ENCODE measurements around the gene OMP.
"Not testable (repeated sequence)": the region's sequence is repeated elsewhere in the genome, so short reads cannot be mapped to it uniquely, and the experiment has no call there.

OMP gene

GRCh38 chr11:77057938-77058474, 44.6 kb upstream of the OMP start:
- no peak for DNase-seq (ENCODE audit: low read depth)
- no peak for TF ChIP-seq CTCF (IDR thresholded peaks at IDR 0.05; ENCODE audit: insufficient read depth, low read depth, low read length, missing control alignments)
- no peak overlapping the region for H3K4me3 ChIP-seq (ENCODE audit: low read length)

- no peak overlapping the region for H3K4me3 ChIP-seq (ENCODE audit: low read length)
- no peak for DNase-seq (ENCODE audit: low read depth)
- TF ChIP-seq CTCF (IDR thresholded peaks at IDR 0.05; ENCODE audit: insufficient read depth, low read depth, low read length, missing control alignments) = no peak
Observed at GRCh38 chr11:77058900-77059299, 43.7 kb upstream of the OMP start.

GRCh38 chr11:77059806-77060205, 42.8 kb upstream of the OMP start:
- DNase-seq (ENCODE audit: low read depth) = no peak
- TF ChIP-seq CTCF (IDR thresholded peaks at IDR 0.05; ENCODE audit: insufficient read depth, low read depth, low read length, missing control alignments) = no peak
- H3K4me3 ChIP-seq (ENCODE audit: low read length) = no peak overlapping the region

- no peak for TF ChIP-seq CTCF (IDR thresholded peaks at IDR 0.05; ENCODE audit: insufficient read depth, low read depth, low read length, missing control alignments)
- H3K4me3 ChIP-seq (ENCODE audit: low read length) = no peak overlapping the region
- no peak for DNase-seq (ENCODE audit: low read depth)
Observed at GRCh38 chr11:77060234-77060633, 42.4 kb upstream of the OMP start.

- not testable (repeated sequence) for DNase-seq (ENCODE audit: low read depth); H3K4me3 ChIP-seq (ENCODE audit: low read length)
Observed at GRCh38 chr11:77061258-77061657, 41.4 kb upstream of the OMP start.

GRCh38 chr11:77062924-77063323, 39.7 kb upstream of the OMP start:
- no peak overlapping the region for H3K4me3 ChIP-seq (ENCODE audit: low read length)
- peak; percentile 12 for DNase-seq (ENCODE audit: low read depth)
- TF ChIP-seq CTCF (IDR thresholded peaks at IDR 0.05; ENCODE audit: insufficient read depth, low read depth, low read length, missing control alignments) = peak; percentile 35

- no peak overlapping the region for H3K4me3 ChIP-seq (ENCODE audit: low read length)
- no peak for TF ChIP-seq CTCF (IDR thresholded peaks at IDR 0.05; ENCODE audit: insufficient read depth, low read depth, low read length, missing control alignments)
- no peak for DNase-seq (ENCODE audit: low read depth)
Observed at GRCh38 chr11:77063407-77063806, 39.2 kb upstream of the OMP start.
